Right renal pelvis (tissue), 4 donors: ENCODE measurements around the gene BIRC7. TPM values are rescaled to one million over a fixed set of nuclear protein-coding genes. Genes with fewer than 3 reads are reported as not detected.
"Not testable (repeated sequence)": the region's sequence is repeated elsewhere in the genome, so short reads cannot be mapped to it uniquely, and the experiment has no call there.

Source experiments
- DNase-seq, 4 donors: peaks; one replicate each; pipeline ENCODE4 v3.0.0-alpha.2; 2013; ENCODE audit warnings: low read depth in 4 of 4, low spot score in 3 of 4, missing footprints in 1 of 4
- polyA plus RNA-seq, 4 donors: library from polyadenylated mRNA; unstranded; fragments of 120-200 nt; gene quantifications; one replicate each; pipeline ENCODE4 v1.2.1, GENCODE V29; 2013; ENCODE audit not compliant: insufficient read length in 4 of 4

The BIRC7 gene
- polyA plus RNA-seq, 4 donors: 0.44 to 2.7 (median 2.1) TPM

GRCh38 chr20:63243604-63244247, 8.0 kb downstream of the BIRC7 start:
- no peak for DNase-seq

- DNase-seq: no peak
These were observed 8.8 kb downstream of the BIRC7 start for GRCh38 chr20:63244468-63244867.

GRCh38 chr20:63246490-63247288, 11.0 kb downstream of the BIRC7 start:
- no peak for DNase-seq

- no peak for DNase-seq
These were observed 12.0 kb downstream of the BIRC7 start for GRCh38 chr20:63247671-63248228.

- DNase-seq: no peak
These were observed 13.3 kb downstream of the BIRC7 start for GRCh38 chr20:63248835-63249591.

GRCh38 chr20:63249891-63250290, 14.2 kb downstream of the BIRC7 start:
- no peak for DNase-seq

GRCh38 chr20:63251350-63251749, 15.6 kb downstream of the BIRC7 start:
- not testable (repeated sequence) for DNase-seq

- DNase-seq: no peak
These were observed 16.6 kb downstream of the BIRC7 start for GRCh38 chr20:63252284-63252711.

GRCh38 chr20:63253065-63253437, 17.3 kb downstream of the BIRC7 start:
- no peak for DNase-seq

GRCh38 chr20:63253438-63254231, 17.9 kb downstream of the BIRC7 start:
- DNase-seq: no peak

- DNase-seq: no peak
These were observed 18.5 kb downstream of the BIRC7 start, which contains the start of gene NKAIN4 for GRCh38 chr20:63254232-63254605. TSS of gene NKAIN4 (minus strand) at chr20:63254463. CDS start at chr20:63254450, 13 bp downstream.

GRCh38 chr20:63254606-63255384, 19.1 kb downstream of the BIRC7 start:
- no peak for DNase-seq

- DNase-seq: no peak
These were observed 20.4 kb downstream of the BIRC7 start for GRCh38 chr20:63255931-63256704.

- DNase-seq: no peak
These were observed 21.2 kb downstream of the BIRC7 start for GRCh38 chr20:63256954-63257353.

- DNase-seq: no peak
These were observed 21.9 kb downstream of the BIRC7 start for GRCh38 chr20:63257629-63258028.

GRCh38 chr20:63258781-63259180, 23.1 kb downstream of the BIRC7 start:
- DNase-seq: no peak

- no peak for DNase-seq
These were observed 24.2 kb downstream of the BIRC7 start for GRCh38 chr20:63259734-63260460.

- no peak for DNase-seq
These were observed 24.8 kb downstream of the BIRC7 start for GRCh38 chr20:63260521-63260920.
